Measurements from ENCODE around the gene SEMA3C.

- TF ChIP-seq POLR2A (IDR thresholded peaks at IDR 0.05): no peak
- TF ChIP-seq CTCF (IDR thresholded peaks at IDR 0.05): no peak
Measured at GRCh38 chr7:80847895-80848294, 71.0 kb downstream of the SEMA3C start.
